ENCODE data around the gene NLN.
A peak's percentile ranks its signal among the peaks of the same experiment; 100 is the strongest.
"Not testable (repeated sequence)": the region's sequence is repeated elsewhere in the genome, so short reads cannot be mapped to it uniquely, and the experiment has no call there.

The NLN gene

DNA sequence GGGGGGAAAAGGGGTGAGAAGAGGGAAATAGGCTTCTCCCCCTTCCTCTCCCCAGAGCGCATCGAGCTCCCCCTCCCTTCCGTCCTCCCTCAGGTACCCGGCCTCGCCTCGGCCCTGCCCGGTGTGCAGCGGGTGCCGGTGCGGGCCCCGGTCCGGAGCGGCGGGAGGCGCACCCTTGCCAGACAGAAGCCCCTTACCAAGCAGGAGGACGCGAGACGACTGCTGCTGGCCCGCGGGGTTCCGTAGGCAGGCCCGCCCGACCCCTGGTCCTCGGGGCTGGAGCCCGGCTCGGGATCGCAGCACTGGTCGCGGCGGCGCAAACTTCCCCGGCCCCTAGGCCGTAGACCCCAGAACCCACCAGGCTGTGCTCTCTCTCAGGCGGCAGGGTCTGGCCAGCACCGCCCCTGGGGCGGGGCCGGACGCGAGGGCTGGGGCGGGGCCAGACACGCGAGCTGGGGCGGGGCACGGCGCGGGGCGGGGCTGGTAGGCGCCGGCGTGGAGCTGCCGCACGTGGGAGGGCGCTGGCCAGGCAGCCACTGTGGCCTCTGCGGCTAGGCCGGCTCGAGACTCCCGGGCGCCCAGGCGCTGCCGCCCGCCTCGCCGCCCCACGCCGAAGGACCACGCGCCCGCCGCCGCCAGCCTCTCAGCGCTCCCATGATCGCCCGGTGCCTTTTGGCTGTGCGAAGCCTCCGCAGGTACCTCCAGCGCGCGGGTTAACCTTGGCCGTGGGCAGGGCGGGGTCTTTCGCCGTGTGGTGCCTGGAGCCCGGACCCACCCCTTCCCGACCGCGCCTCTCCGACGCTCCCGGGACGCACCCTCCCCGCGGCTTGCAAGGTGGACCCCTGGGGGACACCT lies at the start of gene NLN, which contains the start of gene SGTB:
TSS of gene NLN (plus strand) at position 486 of the 855 bp plus-strand sequence. CDS start at position 655, 169 bp downstream.
TSS of gene SGTB (minus strand) at position 390 of the 855 bp plus-strand sequence. CDS start 1,302 bp downstream, outside the sequence.
- peak; percentile 62 for DNase-seq

DNA sequence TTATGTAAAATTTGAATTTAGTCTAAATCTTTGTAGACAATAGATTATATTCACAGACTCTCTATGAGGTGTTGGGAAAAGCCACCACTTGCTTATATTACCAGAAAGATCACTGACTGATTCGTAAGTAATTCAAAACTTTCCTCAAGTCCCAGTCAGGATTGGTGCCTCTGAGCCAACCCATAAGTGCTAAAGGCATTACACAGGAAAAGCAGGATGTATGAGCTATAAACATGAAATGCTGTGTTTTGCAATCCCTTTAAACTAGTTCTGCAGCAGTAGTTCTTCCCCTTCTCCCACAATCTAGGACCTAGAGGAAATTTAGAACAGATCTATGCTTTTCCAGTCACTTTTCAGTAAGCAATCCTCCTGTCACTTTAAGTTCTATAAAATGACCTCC lies 49.2 kb upstream of the NLN start:
- no peak for DNase-seq

- no peak for DNase-seq
These were observed 47.3 kb upstream of the NLN start for GRCh38 chr5:65674749-65675148.

DNA sequence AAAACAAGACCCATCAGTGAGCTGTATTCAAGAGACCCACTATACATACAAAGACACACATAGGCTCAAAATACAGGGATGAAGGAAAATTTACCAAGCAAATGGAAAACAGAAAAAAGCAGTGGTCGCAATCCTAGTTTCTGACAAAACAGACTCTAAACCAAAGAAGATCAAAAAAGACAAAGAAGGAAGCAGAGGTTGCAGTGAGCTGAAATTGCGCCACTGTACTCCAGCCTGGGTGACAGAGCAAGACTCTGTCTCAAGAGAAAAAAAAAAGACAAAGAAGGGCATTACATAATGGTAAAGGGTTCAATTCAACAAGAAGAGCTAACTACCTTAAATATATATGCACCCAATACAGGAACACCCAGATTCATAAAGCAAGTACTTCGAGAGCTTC lies 45.9 kb upstream of the NLN start:
- DNase-seq = not testable (repeated sequence)

DNA sequence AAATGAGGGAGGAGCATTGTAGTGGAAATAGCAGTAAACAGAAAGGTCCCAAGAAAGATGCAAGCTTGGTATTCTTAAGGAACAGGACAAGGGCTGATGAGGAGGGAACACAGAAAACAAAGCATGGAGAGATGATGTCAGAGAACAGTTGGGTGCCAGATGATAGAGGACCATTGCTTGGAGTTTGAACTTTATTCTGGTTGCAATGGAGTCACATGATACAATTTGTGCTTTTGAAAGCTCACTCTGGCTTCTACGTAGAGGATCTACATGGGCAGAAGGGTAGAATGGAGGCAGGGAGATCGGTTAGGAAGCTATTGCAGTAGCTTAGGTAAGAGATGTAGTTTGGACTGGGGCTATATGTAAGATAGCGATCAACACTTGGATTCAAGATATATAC lies 39.9 kb upstream of the NLN start:
- DNase-seq = no peak

GRCh38 chr5:65693121-65693520 lies 28.9 kb upstream of the NLN start:
- DNase-seq = no peak

DNA sequence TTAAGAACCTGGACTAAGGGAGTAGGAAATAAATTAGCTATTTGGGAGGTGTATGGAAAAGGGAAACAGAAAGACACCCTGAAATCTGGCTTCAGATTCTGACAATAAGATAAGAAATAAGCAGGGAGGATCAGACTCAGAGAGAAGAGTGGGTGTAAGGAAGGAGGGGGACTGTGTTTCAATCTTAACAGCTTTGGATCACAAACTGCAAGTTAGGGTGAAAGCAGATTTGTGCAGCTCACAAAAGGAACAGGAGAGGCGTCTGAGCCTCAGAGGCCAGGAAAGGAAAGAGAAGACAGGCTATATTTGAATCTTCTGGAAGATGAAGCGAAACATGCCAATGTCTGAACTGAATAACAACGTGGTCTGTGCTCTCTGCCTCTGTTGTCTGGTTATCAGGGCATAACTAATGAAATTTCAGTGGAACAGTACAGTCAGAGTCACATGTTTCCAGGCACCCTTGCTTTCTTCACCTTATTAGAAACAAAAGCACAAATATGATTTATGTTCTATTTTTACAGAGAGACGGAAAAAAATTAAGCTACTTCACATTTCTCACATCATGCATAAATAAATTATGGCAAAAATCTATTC lies 26.7 kb upstream of the NLN start:
- DNase-seq = no peak

DNA sequence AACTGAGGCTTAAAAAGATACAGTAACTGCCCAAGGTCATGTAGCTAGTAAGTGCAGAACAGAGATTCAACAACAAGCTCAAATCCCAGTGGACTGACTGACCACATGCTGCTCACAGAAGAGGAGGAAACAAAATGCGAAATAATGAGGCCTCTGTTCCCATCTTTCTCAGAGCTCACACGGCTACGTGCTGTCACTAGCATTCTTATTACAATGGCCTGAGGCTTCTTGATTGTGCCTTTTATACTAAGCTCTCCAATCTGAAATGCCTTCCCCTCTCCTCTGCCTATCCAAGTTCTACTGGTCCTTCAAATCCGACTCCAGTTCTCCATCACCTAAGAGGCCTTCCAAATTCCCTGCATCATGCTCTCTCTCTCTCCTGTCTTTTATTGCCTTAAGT lies 26.1 kb upstream of the NLN start:
- no peak for DNase-seq

GRCh38 chr5:65696892-65697291 lies 25.1 kb upstream of the NLN start:
- no peak for DNase-seq

GRCh38 chr5:65699338-65699737 lies 22.7 kb upstream of the NLN start:
- no peak for DNase-seq

- DNase-seq = no peak
These were observed 20.0 kb upstream of the NLN start for GRCh38 chr5:65702036-65702435.

- DNase-seq = no peak
These were observed 17.3 kb upstream of the NLN start for GRCh38 chr5:65704621-65705239.

- no peak for DNase-seq
These were observed 14.3 kb upstream of the NLN start for GRCh38 chr5:65707663-65708062.

GRCh38 chr5:65708145-65708544 lies 13.9 kb upstream of the NLN start:
- no peak for DNase-seq

DNA sequence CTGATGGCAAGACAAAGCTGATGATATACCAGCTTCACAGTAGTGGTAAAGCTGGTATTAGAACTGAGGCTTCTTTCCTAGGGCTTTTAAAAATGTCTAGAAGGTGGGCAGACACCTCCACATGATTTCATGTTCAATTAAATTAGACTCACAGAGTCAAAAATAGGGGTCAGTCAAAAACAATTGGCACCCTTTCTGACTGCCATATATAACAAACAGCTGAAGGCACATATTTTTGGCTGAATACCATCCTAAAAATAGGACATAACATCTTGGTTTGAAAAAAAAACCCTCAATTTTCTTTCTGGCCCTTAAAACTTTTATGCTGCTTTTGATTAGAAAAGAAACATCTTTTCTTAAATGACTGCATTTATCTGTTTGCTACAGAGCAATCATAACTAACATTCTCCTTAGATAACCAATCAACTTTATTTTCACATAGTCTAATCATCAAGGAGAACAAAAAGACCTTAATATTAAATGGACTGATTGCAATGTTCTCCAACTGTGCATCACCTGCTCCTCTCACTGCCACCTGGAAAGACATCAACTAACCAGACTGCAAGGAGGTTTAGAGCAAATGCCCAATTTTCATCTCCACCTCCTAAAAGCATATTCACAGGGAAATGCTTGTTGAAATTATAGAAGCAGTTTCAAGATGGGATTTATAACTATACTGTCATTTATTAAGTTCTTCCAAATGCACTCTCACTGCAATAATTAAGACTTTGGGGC lies 3.3 kb upstream of the NLN start:
- DNase-seq = no peak

- DNase-seq = peak; percentile 40
These were observed 820 bp upstream of the NLN start for GRCh38 chr5:65721050-65721719.

DNA sequence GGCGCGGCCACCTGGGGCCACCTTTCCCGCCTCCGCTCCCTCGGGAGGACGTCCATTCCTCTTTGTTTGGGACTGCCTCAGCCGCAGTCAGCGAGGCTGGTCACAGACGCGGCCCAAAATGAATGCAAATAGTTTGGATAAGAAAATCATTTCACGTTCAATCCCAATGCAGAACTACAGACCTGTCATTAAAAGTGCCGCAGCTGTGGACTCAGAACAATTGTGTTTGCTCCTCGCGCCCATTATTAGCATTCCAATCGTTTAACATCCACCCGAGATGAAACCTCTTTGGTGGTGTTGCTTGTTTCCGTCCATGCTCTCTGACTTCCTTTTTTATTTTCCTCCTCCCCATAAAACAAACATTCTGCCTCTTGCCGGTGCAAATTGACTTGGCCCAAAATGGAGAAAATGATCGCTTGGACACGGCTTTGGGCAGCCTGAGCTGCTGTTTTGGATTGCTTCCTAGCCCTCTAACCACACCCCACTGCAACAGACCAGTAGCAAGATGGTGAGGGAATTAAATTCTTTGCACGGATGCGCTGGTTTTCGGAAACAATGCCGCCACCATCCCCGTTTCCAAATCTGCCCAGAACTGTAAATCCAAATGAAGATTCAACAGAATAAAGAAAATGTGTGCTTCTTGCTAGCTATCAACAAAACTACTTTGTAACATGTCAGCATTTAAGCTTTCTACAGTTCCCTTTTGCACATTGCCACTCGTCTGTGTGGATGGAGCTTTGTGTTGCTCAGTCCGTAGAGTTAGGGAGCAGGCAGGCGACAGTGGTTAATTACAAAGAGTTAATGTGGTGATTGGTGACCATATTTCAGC lies 784 bp downstream of the NLN start:
- DNase-seq = no peak

DNA sequence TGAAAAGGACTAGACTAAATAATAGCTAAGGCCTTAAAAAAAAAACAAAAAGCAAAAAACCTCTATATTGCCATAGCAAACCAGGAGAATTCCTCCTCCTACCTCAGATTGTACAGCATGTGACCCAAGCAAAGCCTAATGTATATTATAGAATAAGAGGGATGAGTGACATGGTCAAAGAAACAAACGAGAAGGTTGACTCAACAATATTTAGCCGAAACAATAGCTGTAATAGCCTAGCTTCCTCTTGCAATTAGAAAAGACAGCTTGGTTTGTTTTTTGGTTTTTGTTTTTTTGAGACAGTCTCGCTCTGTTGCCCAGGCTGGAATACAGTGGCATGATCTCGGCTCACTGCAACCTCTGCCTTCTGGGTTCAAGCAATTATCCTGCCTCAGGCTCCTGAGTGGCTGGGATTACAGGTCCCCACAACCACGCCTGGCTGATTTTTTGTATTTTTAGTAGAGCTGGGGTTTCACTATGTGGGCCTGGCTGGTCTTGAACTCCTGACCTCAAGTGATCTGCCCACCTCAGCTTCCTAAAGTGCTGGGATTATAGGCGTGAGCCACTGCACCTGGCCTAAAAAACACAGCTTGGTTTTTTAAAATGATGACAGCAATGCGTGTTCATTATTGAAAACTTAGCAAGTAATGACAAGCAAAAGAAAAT lies 5.6 kb downstream of the NLN start:
- no peak for DNase-seq

DNA sequence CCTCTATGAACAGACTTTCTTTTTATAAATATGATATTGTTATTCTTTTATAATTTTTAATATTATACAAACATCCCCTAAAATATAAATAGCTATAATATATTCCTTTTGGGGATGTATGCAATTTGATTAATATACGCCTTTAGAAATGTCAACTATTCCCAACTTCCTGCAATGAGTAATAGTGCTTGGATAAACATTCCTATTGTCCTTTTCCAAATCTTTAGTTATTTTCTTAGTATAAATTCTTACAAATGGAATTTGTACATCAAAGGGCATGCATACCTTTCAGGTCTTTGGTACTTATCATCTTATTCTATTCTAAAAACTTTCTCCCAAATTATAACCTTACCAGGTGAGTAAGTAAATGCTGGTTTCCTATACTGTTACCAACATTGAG lies 6.2 kb downstream of the NLN start:
- DNase-seq = no peak

DNA sequence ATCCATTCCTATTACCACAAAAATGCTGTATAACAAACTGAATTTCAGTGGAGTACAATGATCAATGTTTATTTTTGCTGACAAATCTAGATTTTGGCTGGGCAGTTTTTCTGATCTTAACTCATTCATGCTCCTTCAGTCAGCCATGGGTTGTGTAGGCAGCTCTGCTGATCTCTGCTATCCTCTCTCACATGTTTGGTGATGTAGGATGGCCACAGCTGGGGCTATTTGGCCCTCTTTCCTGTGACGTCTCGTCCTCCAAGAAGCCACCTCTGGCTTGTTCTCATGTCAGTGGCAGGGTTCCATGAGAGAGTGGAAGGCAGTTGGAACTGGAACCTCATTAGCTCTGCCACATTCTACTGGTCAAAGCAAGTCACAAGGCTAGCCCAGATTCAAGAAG lies 8.9 kb downstream of the NLN start:
- DNase-seq = no peak

DNA sequence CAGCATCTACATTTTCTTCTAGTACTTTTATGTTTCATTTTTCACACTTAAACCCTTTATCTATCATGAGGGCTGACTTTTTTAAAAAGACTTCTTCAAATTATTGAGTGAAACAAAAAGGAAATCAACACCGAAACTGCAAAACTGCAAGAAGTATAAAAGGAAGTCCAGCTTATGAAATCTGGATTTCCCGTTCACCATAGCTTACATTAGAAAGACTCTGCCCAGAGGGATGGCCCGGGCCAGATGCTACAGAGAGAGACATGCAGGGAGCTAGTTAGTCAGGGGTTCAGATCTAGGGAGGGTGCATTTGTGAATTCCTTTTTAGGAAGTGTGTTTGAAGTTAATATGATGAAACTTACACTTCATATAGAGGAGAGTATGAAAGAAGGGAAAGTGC lies 10.0 kb downstream of the NLN start:
- DNase-seq = not testable (repeated sequence)
